GM12873 (cell line): ENCODE data around the gene DOCK6.

Experiments
- CTCF ChIP-seq: IDR thresholded peaks from 2 replicates; pipeline ENCODE4 v1.5.1; 2012; ENCODE audit warnings: low read depth, mild to moderate bottlenecking, moderate library complexity, low read length, control low read depth; ENCODE audit not compliant: insufficient read depth; ENCODE audit errors: missing control alignments

The DOCK6 gene

GRCh38 chr19:11180346-11180745, 82.0 kb downstream of the DOCK6 start:
- TF ChIP-seq CTCF: no peak

GRCh38 chr19:11179716-11180297, 82.5 kb downstream of the DOCK6 start:
- no peak for TF ChIP-seq CTCF

GRCh38 chr19:11177592-11177991, 84.7 kb downstream of the DOCK6 start:
- no peak for TF ChIP-seq CTCF

GRCh38 chr19:11176466-11177193, 85.7 kb downstream of the DOCK6 start:
- TF ChIP-seq CTCF: no peak

GRCh38 chr19:11175920-11176319, 86.4 kb downstream of the DOCK6 start:
- no peak for TF ChIP-seq CTCF

- no peak for TF ChIP-seq CTCF
Measured at GRCh38 chr19:11174336-11174735, 88.0 kb downstream of the DOCK6 start.

- no peak for TF ChIP-seq CTCF
Measured at GRCh38 chr19:11173516-11174155, 88.7 kb downstream of the DOCK6 start.
